ENCODE results near the gene NUP93. TPM values are rescaled to one million over a fixed set of nuclear protein-coding genes. Genes with fewer than 3 reads are reported as not detected.
A peak's percentile ranks its signal among the peaks of the same experiment; 100 is the strongest.
"Not testable (repeated sequence)": the region's sequence is repeated elsewhere in the genome, so short reads cannot be mapped to it uniquely, and the experiment has no call there.

Gene NUP93
- total and polyA plus RNA-seq, 4 donors, result 27.4 to 59.9 (median 51.2) TPM

DNA sequence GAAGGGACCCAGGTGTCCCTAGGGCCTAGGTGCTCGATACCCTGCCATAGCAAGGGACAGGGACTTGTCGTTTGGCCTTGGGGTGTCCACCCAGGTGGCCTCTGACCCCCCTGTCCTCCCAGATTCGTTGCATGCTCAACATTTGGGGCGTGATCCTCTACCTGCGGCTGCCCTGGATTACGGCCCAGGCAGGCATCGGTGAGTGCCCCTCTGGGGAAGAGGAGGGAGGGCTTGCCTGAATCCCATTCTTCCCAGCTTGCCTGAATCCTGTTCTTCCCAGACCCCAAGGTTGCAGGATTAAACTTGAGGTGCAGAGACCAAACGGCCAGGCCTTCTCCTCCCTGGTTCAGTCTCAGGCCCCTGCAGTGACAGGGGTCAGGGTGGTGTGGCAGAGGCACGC is 138.2 kb downstream of the NUP93 start:
- Histone ChIP-seq H3K4me3 (no peak overlapping the region), H3K36me3 (ENCODE audit: control insufficient read depth in 4 of 4, insufficient read depth in 4 of 4, low read length in 4 of 4) (no peaks in the 10 kb centered on the region), H3K4me1 (ENCODE audit: control insufficient read depth in 5 of 5, insufficient read depth in 5 of 5, low read length in 5 of 5) (peaks cover 0 to 8% (median 4%) of the 10 kb centered on the region in 5 donors), H3K9ac (ENCODE audit: insufficient read depth in 1 of 2, low read length in 2 of 2) (no peak overlapping the region), H3K27ac (ENCODE audit: low read depth in 1 of 2, low read length in 1 of 2) (no peak overlapping the region), H3K27me3 (ENCODE audit: control insufficient read depth in 3 of 3, insufficient read depth in 3 of 3, low read length in 2 of 3) (no peaks in the 10 kb centered on the region), H3K9me3 (ENCODE audit: control insufficient read depth in 4 of 4, insufficient read depth in 3 of 4, low read length in 3 of 4) (no peaks in the 10 kb centered on the region)
- TF ChIP-seq, protein P1, sequence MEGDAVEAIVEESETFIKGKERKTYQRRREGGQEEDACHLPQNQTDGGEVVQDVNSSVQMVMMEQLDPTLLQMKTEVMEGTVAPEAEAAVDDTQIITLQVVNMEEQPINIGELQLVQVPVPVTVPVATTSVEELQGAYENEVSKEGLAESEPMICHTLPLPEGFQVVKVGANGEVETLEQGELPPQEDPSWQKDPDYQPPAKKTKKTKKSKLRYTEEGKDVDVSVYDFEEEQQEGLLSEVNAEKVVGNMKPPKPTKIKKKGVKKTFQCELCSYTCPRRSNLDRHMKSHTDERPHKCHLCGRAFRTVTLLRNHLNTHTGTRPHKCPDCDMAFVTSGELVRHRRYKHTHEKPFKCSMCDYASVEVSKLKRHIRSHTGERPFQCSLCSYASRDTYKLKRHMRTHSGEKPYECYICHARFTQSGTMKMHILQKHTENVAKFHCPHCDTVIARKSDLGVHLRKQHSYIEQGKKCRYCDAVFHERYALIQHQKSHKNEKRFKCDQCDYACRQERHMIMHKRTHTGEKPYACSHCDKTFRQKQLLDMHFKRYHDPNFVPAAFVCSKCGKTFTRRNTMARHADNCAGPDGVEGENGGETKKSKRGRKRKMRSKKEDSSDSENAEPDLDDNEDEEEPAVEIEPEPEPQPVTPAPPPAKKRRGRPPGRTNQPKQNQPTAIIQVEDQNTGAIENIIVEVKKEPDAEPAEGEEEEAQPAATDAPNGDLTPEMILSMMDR (IDR thresholded peaks at IDR 0.05; ENCODE audit: control extremely low read depth, extremely low read depth), result no peak
- no peak for ATAC-seq (ENCODE audit: insufficient read depth, low FRiP score)
- DNase-seq, result no peak
- 94 to 95% methylated on average over 9 of the region's 9 CpGs for WGBS, 2 donors

DNA sequence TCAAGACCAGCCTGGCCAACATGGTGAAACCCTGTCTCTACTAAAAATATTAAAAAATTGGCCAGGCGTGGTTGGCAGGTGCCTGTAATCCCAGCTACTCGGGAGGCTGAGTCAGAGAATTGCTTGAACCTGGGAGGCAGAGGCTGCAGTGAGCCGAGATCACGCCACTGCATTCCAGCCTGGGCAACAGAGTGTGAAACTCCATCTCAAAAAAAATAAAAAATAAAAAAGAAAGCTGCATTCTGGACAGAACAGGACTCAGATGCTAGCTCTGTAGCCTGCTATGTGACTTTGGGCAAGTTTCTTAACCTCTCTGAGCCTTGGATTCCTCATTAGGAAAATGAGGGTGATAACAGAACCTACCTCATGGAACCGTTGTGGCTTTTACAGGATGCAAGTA is 138.8 kb downstream of the NUP93 start:
- not testable (repeated sequence) for H3K36me3 ChIP-seq (ENCODE audit: control insufficient read depth in 4 of 4, insufficient read depth in 4 of 4, low read length in 4 of 4); H3K9me3 ChIP-seq (ENCODE audit: control insufficient read depth in 4 of 4, insufficient read depth in 3 of 4, low read length in 3 of 4); H3K27ac ChIP-seq (ENCODE audit: low read depth in 1 of 2, low read length in 1 of 2); H3K4me3 ChIP-seq; H3K9ac ChIP-seq (ENCODE audit: insufficient read depth in 1 of 2, low read length in 2 of 2); ATAC-seq (ENCODE audit: insufficient read depth, low FRiP score); DNase-seq; H3K4me1 ChIP-seq (ENCODE audit: control insufficient read depth in 5 of 5, insufficient read depth in 5 of 5, low read length in 5 of 5); H3K27me3 ChIP-seq (ENCODE audit: control insufficient read depth in 3 of 3, insufficient read depth in 3 of 3, low read length in 2 of 3)
- WGBS, 2 donors, result 94 to 97% methylated on average over 5 of the region's 5 CpGs

DNA sequence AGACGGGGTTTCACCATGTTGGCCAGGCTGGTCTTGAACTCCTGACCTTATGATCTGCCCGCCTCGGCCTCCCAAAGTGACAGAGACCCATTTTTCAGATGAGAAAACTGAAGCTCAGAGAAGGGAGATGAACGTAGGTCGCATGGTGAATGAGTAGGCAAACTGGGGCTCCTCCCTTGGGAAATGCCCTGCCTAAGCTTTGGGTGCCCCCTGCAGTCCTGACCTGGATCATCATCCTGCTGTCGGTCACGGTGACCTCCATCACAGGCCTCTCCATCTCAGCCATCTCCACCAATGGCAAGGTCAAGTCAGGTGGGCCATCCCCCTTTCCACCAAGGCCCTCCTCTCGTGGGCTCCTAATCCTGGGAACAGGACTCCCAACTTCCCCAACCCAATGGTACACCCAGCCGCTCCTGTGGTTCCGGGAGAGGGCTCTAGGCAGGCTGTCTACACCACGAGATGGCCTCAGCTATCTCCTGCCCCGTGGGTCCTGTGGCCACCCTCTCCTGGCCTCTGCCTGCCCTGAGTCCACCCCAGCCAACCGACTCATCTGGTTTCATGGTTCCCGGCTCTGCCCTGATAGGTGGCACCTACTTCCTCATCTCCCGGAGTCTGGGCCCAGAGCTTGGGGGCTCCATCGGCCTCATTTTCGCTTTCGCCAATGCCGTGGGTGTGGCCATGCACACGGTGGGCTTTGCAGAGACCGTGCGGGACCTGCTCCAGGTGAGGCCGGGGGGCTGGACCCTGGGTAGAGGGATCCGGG is 139.8 kb downstream of the NUP93 start:
- WGBS, 2 donors, result 79 to 80% methylated on average over 24 of the region's 24 CpGs
- Histone ChIP-seq H3K4me3 (no peak overlapping the region), H3K27ac (ENCODE audit: low read depth in 1 of 2, low read length in 1 of 2) (no peak overlapping the region), H3K9ac (ENCODE audit: insufficient read depth in 1 of 2, low read length in 2 of 2) (no peak overlapping the region), H3K36me3 (ENCODE audit: control insufficient read depth in 4 of 4, insufficient read depth in 4 of 4, low read length in 4 of 4) (no peaks in the 10 kb centered on the region), H3K27me3 (ENCODE audit: control insufficient read depth in 3 of 3, insufficient read depth in 3 of 3, low read length in 2 of 3) (no peaks in the 10 kb centered on the region), H3K9me3 (ENCODE audit: control insufficient read depth in 4 of 4, insufficient read depth in 3 of 4, low read length in 3 of 4) (no peaks in the 10 kb centered on the region), H3K4me1 (ENCODE audit: control insufficient read depth in 5 of 5, insufficient read depth in 5 of 5, low read length in 5 of 5) (peaks cover 0 to 7% (median 3%) of the 10 kb centered on the region in 5 donors)
- DNase-seq, result no peak
- TF ChIP-seq, protein P1 (IDR thresholded peaks at IDR 0.05; ENCODE audit: control extremely low read depth, extremely low read depth), result peak; percentile 9
- no peak for ATAC-seq (ENCODE audit: insufficient read depth, low FRiP score)

DNA sequence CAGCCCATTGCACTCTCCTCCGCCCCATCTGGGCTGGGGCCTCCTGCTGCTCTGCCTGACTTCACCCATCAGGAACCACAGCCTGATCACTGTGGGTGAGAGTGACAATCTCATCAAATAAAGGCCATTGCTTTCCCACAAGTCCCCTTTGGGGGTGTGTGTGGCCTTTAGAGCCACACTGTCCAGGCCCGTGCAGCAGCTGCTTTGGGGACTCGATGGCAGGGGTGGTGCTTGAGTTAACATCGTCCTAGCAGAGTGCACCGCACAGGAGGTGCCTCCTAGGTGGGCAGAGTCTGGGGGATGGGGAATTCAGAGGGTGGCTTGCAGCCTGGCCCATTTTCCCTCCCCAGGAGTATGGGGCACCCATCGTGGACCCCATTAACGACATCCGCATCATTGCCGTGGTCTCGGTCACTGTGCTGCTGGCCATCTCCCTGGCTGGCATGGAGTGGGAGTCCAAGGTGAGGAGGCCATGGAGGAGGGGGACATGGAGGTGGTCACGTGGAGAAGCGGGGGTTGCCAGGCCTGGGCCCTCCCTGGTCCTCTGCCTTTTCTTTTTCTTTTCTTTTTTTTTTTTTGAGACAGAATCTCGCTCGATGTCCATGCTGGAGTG is 140.5 kb downstream of the NUP93 start:
- Histone ChIP-seq H3K4me1 (ENCODE audit: control insufficient read depth in 5 of 5, insufficient read depth in 5 of 5, low read length in 5 of 5) (peaks cover 0 to 3% (median 0%) of the 10 kb centered on the region in 5 donors), H3K36me3 (ENCODE audit: control insufficient read depth in 4 of 4, insufficient read depth in 4 of 4, low read length in 4 of 4) (no peaks in the 10 kb centered on the region), H3K9me3 (ENCODE audit: control insufficient read depth in 4 of 4, insufficient read depth in 3 of 4, low read length in 3 of 4) (no peaks in the 10 kb centered on the region), H3K4me3 (no peak overlapping the region), H3K27ac (ENCODE audit: low read depth in 1 of 2, low read length in 1 of 2) (no peak overlapping the region), H3K9ac (ENCODE audit: insufficient read depth in 1 of 2, low read length in 2 of 2) (no peak overlapping the region), H3K27me3 (ENCODE audit: control insufficient read depth in 3 of 3, insufficient read depth in 3 of 3, low read length in 2 of 3) (no peaks in the 10 kb centered on the region)
- TF ChIP-seq, protein P1 (IDR thresholded peaks at IDR 0.05; ENCODE audit: control extremely low read depth, extremely low read depth), result no peak
- 94 to 97% methylated on average over 14 of the region's 14 CpGs for WGBS, 2 donors
- ATAC-seq (ENCODE audit: insufficient read depth, low FRiP score) (no peak), DNase-seq (no peak)
